ENCODE data around the gene COL18A1.

Gene COL18A1

DNA sequence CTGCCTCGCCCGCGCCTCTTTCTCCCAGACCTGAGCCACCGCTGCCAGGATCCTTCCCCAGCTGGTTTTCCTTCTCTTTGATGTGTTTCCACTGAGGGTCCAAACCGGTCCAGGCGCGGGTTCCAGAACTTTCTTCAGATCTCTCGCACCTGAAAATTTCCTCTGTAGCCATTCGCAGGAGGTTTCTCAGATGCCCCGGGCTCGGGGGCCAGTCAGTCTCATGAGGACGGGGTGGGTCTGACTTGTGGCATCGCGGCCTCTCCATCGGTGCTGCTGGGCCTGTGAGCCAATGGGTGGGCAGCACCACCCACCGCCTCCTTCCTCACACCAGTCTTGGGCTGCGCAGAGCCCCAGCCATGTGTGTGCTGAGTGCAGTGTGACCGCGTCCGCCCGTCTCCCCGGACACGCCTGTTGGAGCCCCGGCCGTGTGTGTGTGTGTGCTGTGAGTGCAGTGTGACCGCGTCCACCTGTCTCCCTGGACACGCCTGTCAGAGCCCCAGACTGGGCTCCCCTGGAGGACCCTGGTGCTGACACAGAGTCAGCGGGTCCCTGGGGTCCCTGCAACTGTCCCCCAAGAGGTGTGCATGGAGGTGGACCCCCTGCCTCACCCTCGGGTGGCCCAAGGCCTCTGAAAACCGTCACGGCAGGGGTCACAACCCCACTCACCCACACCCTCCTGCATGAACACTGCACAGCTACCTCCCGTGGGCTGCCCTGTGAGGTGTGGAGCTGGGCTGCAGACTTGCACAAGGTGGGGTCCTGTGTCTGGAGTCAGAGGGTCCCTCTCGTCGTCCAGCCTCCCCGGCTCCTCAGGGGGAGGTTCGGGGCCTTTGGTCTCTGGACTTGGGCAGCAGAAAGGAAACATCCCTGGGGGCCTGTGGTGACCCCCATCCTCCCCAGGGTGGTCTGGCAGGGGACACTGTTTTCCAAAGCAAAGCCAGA is 20.2 kb downstream of the COL18A1 start:
- Histone ChIP-seq H3K36me3 (ENCODE audit: insufficient read depth, low read length) (peaks cover 4% of the 10 kb centered on the region; the same call in 1 of the 2 replicates), H3K9ac (ENCODE audit: low read depth, low read length) (no peak overlapping the region), H3K9me3 (ENCODE audit: control insufficient read depth, insufficient read depth, low read length) (no peaks in the 10 kb centered on the region), H3K4me1 (ENCODE audit: insufficient read depth, low read length) (peaks cover 25% of the 10 kb centered on the region; the same call in 1 of the 2 replicates)

DNA sequence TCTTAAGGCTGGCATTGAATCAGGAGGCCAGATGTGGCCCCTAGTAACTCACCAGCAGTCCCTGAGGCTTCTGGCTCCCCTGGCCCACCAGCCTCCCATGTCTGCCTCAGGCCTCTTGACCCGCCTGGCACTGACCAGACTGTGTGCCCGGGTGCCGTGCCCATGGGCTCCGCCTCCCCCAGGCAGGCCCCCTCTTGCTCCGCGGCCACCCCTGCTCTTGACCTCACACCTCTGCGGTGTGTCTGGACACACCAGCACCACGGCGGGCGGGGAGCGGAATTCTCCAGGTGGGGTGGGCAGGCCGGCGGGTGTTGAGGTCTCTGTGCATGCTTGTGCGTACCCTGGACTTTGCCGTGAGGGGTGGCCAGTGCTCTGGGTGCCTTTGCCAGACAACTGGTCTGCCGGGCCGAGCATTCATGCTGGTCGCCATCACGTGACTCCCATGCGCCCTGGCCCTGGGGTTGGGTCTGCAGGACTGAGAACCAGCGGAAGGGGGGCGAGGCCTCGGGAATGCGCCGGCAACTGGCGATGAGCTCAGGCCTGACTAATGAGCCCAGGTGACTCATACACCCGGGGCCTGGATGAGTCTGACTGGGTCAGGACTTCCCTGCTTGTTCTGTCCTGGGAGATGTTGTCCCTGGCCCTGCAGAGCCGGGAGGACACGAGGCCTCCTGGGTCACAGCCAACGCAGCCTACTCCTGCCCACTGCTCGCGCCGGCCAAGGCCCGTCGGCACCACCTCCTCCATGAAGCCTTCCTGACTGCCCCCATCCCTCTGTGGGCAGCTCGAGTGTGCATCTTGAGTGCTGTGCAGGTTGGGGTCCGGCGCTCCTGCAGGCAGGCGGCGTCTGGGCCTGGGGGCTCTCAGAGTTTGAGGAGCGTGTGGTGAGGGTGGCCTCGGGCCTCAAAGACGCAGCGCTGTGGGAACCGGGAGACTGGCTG is 22.6 kb downstream of the COL18A1 start:
- Histone ChIP-seq H3K9ac (ENCODE audit: low read depth, low read length) (no peak overlapping the region), H3K9me3 (ENCODE audit: control insufficient read depth, insufficient read depth, low read length) (no peaks in the 10 kb centered on the region), H3K4me1 (ENCODE audit: insufficient read depth, low read length) (peaks cover 27% of the 10 kb centered on the region; the same call in 1 of the 2 replicates), H3K36me3 (ENCODE audit: insufficient read depth, low read length) (peaks cover 4% of the 10 kb centered on the region; the same call in 1 of the 2 replicates)

DNA sequence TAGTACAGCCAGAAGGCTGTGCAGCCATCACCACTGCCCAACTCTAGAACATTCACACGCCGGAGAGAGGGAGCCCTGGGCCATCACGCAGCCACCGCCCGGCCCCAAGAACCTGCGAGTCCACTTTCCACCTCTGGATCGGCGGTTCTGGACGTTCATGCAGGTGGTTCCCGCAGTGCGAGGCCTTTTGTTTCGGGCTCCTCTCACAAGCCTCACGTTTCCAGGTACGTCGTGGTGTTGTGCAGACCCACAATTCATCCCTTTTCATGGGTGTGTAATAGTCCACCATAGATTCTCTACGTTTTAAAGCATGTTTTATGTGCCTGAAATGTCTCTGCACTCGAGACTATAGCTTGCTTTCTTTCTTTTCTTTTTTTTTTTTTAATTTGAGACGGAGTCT is 23.6 kb downstream of the COL18A1 start:
- H3K4me1 ChIP-seq (ENCODE audit: insufficient read depth, low read length): peaks cover 27% of the 10 kb centered on the region; the same call in 1 of the 2 replicates
- peaks cover 4% of the 10 kb centered on the region; the same call in 1 of the 2 replicates for H3K36me3 ChIP-seq (ENCODE audit: insufficient read depth, low read length)
- H3K9ac ChIP-seq (ENCODE audit: low read depth, low read length): no peak overlapping the region
- no peaks in the 10 kb centered on the region for H3K9me3 ChIP-seq (ENCODE audit: control insufficient read depth, insufficient read depth, low read length)

DNA sequence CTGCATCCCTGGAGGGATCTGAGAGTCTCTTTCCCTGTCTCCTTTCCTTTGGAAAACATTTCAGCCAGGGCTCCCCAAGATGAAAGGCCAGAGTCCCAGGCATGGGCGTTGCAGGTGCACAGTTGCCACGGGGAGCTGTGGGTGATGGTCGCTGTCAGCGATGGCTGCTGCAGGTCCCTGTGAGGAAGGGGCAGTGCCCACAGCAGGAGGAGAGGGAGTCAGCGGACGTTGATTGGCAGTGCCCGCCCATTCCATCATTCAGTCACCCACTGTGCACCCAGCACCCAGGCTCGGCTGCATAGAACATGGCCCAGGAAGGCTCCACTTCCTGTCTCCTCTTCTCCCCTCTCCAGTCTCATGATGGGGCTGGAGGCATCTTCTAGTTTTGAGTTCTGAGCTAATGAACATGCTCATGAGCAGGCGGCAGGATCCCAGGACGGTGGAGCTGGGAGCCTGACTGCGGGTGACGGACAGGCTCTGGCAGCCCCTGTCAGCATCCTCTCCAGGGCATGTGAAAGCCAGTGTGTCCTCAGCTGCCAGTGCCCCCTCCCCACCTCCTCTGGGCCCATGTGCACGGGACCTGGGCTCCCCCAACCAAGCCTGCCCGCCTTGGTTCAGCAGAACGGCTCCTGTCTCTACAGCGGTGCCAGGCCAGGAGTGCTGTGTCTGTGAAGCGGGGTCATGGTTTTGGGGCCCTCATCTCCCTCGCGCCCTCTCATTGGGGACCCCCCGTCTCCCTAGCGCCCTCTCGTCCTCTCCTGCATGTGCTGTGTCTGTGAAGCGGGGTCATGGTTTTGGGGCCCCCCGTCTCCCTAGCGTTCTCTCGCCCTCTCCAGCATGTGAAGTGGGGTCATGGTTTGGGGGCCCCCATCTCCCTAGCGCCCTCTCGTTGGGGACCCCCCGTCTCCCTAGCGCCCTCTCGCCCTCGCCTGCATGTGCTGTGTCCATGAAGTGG is 24.5 kb downstream of the COL18A1 start:
- H3K36me3 ChIP-seq (ENCODE audit: insufficient read depth, low read length): peaks cover 4% of the 10 kb centered on the region; the same call in 1 of the 2 replicates
- no peak overlapping the region for H3K9ac ChIP-seq (ENCODE audit: low read depth, low read length)
- H3K4me1 ChIP-seq (ENCODE audit: insufficient read depth, low read length): peaks cover 33% of the 10 kb centered on the region; the same call in 1 of the 2 replicates
- H3K9me3 ChIP-seq (ENCODE audit: control insufficient read depth, insufficient read depth, low read length): no peaks in the 10 kb centered on the region

DNA sequence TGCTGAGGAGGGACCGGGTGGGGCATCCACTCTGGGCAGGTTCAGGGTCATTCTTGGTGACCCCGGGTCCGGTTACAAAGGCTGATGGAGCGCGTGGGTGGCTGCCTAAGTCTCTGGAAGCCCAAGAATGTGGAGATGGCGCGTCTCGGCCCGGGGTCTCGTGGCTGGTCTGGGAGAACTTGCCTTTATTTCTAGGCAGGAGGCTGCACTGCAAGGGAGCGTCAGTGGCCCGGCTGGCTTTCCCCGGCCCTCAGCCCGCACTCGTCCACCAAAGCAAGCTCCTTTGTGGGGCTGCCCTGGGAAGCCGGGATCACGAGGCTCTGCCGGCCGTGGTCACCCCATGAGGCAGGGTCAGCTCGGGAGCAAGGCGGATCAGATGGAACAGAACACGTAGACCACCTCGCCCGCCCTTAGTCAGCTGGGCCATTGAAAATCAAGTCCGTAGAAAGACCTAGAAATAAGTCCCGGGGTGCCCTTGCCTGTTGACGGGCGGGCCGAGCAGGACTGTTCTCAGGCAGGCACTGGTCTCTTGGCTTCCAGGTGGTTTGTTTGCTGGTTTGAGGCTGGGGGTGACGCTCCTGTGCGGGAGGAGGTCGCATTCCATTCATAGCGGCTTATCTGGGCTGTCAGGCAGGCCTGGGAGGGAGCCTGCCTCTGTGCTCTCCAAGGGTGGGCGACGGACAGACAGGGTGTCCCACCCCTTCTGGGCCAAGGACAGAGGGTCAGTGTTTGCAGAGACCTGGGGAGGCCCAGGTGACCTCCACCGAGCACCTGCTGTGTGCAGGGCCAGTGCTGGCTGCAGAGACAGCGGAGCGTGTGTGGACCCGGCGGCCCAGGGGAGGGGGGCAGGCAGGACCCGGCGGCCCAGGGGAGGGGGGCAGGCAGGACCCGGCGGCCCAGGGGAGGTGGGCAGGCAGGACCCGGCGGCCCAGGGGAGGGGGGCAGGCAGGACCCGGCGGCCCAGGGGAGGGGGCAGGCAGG is 25.8 kb downstream of the COL18A1 start:
- H3K9me3 ChIP-seq (ENCODE audit: control insufficient read depth, insufficient read depth, low read length): no peaks in the 10 kb centered on the region
- peaks cover 37% of the 10 kb centered on the region; the same call in 1 of the 2 replicates for H3K4me1 ChIP-seq (ENCODE audit: insufficient read depth, low read length)
- no peak overlapping the region for H3K9ac ChIP-seq (ENCODE audit: low read depth, low read length)
- peaks cover 4% of the 10 kb centered on the region; the same call in 1 of the 2 replicates for H3K36me3 ChIP-seq (ENCODE audit: insufficient read depth, low read length)

DNA sequence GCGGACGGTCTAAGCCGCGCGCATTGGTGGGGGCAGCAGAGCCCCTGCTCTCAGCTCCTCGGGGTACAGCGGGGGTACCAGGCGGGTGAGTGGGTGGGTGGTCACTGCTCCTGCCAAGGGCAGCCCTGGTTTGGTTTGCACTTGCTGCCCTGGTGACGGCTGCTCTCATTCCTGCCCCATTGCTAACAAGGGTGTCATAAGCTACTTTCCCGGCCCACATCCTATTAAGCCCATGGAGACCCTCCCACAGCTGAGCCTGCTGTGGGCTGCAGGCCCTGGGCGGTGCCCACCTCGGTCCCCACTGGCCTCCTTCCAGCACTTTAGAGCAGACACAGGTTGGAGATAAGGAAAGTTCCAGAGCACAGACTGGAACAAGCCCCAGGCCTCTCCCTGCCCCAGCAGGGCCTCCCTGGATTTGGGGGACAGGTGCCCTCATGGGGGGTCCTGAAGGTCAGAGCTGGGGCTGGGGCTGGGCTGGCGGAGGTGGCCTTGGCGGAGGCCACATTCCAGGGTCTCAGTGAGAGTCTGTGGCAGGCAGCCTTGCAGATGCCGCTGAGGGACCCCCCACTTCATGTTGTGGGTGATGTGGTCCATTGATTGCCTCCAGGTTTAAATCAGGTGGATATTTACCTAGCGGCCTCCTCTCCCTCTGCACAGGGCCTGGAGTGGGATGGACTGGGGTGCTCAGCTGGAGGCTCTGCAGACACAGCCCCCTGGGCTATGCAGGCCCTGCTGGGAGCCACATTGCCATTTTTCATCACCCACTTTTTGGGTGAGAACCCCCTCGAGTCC is 27.0 kb downstream of the COL18A1 start:
- no peak overlapping the region for H3K9ac ChIP-seq (ENCODE audit: low read depth, low read length)

DNA sequence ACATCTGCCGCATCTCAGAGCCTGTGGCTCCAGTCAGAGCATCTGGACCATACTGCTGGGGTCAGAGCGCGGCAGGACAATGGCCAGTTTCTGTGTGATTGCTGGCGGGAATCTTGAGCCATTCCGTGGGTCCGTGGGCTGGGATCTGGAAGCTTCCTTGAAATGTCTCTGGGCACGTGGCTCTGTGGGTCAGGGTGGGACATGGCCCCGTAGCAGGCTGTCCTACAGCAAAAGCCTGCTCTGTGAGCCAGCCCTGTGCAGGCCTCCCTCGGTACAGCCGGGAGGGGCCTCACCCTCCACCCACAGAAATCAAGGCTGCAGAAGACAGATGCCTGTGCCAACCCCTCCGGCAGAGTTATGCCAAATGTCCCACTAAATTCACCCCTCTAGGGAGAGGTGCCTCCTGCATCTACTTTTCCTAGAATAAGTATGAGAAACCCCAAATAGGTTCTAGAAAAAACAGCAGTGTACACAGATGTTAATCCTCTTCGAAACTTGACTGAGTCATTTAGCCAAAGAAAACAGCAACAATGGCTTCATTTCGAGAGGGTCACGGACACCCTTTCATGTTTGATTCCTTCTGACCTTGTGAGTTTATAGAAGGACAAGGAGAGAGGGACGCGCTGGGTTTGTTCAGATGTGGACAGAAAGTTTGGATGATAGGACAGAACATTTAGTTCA is 27.8 kb downstream of the COL18A1 start:
- H3K36me3 ChIP-seq (ENCODE audit: insufficient read depth, low read length): peaks cover 4% of the 10 kb centered on the region; the same call in 1 of the 2 replicates
- H3K9ac ChIP-seq (ENCODE audit: low read depth, low read length): no peak overlapping the region
- H3K4me1 ChIP-seq (ENCODE audit: insufficient read depth, low read length): peaks cover 28% of the 10 kb centered on the region; the same call in 1 of the 2 replicates
- H3K9me3 ChIP-seq (ENCODE audit: control insufficient read depth, insufficient read depth, low read length): no peaks in the 10 kb centered on the region

More for the DNA sequence above, 27.0 kb downstream of the COL18A1 start:
- Histone ChIP-seq H3K36me3 (ENCODE audit: insufficient read depth, low read length) (peaks cover 4% of the 10 kb centered on the region; the same call in 1 of the 2 replicates), H3K4me1 (ENCODE audit: insufficient read depth, low read length) (peaks cover 33% of the 10 kb centered on the region; the same call in 1 of the 2 replicates), H3K9me3 (ENCODE audit: control insufficient read depth, insufficient read depth, low read length) (no peaks in the 10 kb centered on the region)

DNA sequence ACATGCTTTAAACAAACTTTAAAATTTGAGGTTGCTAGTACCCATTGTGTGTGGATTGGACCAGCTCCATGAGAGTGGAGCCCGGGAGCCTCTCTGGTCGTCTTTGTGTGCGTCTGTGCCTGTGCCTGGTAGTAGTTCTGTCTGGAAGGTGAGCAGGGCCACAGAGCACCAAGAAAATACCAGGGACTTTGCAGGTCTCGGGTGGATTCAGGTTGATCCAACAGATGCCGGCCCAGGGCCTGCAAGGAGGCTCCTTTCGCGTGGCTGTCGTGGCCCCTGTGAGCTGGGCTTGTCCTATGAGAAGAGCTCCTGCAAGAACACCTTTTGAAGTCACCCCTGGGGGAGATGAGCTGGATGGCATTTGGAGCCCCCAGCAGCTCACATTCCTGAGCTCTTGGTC is 28.3 kb downstream of the COL18A1 start:
- Histone ChIP-seq H3K9ac (ENCODE audit: low read depth, low read length) (no peak overlapping the region), H3K36me3 (ENCODE audit: insufficient read depth, low read length) (peaks cover 2% of the 10 kb centered on the region; the same call in 1 of the 2 replicates), H3K4me1 (ENCODE audit: insufficient read depth, low read length) (peaks cover 23% of the 10 kb centered on the region; the same call in 1 of the 2 replicates), H3K9me3 (ENCODE audit: control insufficient read depth, insufficient read depth, low read length) (no peaks in the 10 kb centered on the region)

DNA sequence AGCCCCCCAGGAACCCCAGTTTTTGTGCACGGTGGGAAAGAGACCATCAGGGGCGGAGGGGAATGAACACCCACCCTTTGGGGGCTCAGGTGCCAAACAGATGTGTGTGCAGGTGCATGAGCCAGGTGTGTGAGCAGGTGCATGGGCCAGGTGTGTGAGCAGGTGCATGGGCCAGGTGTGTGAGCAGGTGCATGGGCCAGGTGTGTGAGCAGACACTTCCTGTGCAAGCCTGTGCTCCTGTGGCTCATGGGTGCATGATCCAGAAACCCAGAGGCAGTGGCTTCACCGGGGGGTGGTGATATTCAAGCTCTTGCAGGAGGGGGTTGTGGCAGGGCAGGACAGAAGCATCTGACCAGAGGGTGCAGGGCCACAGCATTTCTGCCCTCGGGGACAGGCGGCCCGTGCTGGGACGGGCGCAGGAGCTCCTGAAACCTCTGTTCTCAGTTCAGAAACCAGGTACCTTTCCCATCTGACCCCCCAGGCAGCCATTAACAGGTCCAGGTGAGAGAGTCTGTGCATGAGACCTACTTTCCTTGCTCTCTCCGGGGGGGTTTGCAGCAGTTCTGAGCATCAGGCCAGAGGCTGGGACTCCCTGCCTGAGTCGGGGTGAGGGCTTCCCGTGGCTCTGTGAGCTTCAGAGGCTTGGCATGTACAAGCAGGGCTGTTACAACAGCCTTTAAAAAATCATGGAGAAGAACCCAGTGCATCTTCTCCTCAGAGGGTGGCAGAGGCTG is 29.1 kb downstream of the COL18A1 start:
- Histone ChIP-seq H3K36me3 (ENCODE audit: insufficient read depth, low read length) (no peaks in the 10 kb centered on the region), H3K9ac (ENCODE audit: low read depth, low read length) (no peak overlapping the region), H3K9me3 (ENCODE audit: control insufficient read depth, insufficient read depth, low read length) (no peaks in the 10 kb centered on the region), H3K4me1 (ENCODE audit: insufficient read depth, low read length) (peaks cover 22% of the 10 kb centered on the region; the same call in 1 of the 2 replicates)

DNA sequence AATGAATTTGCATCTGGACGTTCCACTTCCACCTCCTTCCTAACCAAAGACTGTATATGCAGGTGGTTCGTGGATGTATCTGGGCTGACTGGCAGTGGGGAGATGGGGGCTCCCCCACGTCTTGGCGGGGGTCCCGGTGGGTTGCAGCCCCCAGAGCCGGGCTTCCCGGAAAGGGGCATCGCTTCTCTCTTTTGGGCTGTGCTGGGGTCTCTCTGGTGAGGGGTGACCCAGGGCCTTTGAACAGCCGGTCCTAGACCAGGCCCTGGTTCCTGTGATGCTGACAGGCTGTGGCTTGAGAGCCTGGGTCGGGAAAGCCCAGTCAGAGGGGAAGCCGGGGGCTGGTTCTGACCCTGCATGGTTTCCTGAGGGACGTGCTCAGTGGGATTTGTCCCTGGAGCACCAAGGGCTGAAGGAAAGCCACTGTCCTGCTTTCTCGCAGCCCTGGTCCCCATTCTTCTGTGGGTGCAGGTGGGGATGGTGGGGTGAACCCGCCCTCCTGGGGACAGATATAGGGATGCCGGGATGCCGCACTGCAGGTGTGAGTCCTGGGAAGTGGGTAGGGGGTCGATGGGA is 29.8 kb downstream of the COL18A1 start:
- no peak overlapping the region for H3K9ac ChIP-seq (ENCODE audit: low read depth, low read length)
- no peaks in the 10 kb centered on the region for H3K9me3 ChIP-seq (ENCODE audit: control insufficient read depth, insufficient read depth, low read length)
- H3K36me3 ChIP-seq (ENCODE audit: insufficient read depth, low read length): no peaks in the 10 kb centered on the region
- H3K4me1 ChIP-seq (ENCODE audit: insufficient read depth, low read length): peaks cover 16% of the 10 kb centered on the region; the same call in 1 of the 2 replicates
